ENCODE data around the gene TRERF1. TPM values are rescaled to one million over a fixed set of nuclear protein-coding genes. Genes with fewer than 3 reads are reported as not detected.
"Not testable (repeated sequence)": the region's sequence is repeated elsewhere in the genome, so short reads cannot be mapped to it uniquely, and the experiment has no call there.

TRERF1 gene
- total and polyA plus RNA-seq, 2 experiments from 2014 or later: 11.2 to 20.6 TPM

DNA sequence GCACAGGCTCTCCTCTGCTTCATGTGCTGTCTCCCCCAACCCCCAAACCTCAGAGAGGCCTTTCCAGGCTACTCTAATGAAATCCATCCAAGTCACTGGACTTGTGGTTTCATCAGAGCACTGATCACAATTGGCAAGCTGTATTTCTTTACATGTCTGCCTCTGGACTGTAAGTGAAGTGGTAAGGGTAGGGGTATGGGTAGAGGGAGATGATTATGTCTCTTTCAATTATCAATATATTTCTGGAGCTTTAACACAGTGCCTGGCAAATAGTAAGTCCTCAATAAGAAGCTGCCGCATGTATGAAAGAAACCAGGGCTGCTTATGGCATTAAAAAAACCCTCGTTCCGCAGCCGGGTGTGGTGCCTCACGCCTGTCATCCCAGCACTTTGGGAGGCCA is 5.4 kb downstream of the TRERF1 start (continued):
- TF ChIP-seq, protein P1, sequence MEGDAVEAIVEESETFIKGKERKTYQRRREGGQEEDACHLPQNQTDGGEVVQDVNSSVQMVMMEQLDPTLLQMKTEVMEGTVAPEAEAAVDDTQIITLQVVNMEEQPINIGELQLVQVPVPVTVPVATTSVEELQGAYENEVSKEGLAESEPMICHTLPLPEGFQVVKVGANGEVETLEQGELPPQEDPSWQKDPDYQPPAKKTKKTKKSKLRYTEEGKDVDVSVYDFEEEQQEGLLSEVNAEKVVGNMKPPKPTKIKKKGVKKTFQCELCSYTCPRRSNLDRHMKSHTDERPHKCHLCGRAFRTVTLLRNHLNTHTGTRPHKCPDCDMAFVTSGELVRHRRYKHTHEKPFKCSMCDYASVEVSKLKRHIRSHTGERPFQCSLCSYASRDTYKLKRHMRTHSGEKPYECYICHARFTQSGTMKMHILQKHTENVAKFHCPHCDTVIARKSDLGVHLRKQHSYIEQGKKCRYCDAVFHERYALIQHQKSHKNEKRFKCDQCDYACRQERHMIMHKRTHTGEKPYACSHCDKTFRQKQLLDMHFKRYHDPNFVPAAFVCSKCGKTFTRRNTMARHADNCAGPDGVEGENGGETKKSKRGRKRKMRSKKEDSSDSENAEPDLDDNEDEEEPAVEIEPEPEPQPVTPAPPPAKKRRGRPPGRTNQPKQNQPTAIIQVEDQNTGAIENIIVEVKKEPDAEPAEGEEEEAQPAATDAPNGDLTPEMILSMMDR (conservative IDR thresholded peaks at IDR 0.05; ENCODE audit: low read depth in 2 of 2): no peak

DNA sequence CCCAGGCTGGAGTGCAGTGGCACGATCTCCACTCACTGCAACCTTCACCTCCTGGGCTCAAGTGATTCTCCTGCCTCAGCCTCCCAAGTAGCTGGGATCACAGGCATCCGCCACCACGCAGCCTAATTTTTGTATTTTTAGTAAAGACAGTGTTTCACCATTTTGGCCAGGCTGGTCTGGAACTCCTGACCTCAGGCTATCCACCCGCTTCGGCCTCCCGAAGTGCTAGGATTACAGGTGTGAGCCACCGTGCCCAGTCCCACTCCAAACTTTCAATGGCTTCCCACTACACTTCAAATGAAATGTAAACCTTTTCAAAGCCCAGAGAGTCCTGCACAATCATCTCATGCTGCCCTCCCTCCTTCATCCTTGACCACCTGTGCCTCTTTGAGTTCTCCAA is 5.8 kb downstream of the TRERF1 start:
- peaks cover 85% of the 10 kb centered on the region for H3K4me1 ChIP-seq (ENCODE audit: insufficient read depth)

DNA sequence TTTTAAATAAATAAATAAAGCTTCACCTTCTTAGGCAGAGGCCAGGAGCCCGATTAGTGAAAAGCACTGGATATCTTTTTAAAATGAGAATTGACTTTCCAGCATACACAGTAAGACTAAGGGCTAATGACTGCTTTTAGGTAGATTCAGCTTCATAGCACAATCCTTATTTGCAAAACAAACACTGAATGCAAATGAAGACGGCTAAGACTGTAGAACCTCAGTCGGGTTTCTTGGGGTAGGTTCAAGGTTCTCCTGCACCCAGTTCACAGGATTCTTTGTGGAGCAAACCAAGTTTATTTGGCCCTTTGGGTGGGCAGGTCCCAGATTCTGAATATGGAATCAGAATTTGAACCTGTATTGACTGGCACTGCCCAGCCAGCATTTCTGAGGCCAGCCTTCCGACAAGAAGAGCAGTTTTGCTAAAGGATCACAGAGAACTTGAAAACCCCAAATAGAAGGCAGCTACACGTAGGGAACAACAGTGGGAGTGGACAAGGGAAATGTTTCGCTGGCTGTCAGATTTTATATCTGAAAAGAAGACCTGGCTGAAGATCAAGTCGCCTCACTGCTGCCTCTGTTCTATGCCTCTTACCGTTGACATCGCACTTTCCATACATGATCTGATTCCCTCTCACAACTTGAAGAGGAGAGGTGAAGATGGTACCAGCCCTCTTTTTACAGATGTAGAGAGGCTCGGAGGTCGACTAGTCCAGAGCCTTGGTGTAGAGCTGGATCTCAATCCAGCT is 8.2 kb downstream of the TRERF1 start:
- H3K27me3 Mint-ChIP-seq (ENCODE audit: insufficient read depth, low read depth, poor library complexity): peaks cover 24% of the 10 kb centered on the region
- peak overlapping the region; percentile 48 for H3K4me3 Mint-ChIP-seq
- H3K4me1 Mint-ChIP-seq: peaks cover 90% of the 10 kb centered on the region
- peaks cover 16% of the 10 kb centered on the region for H3F3A ChIP-seq (replicated peaks; ENCODE audit: low read depth)
- H4K20me1 ChIP-seq (replicated peaks; ENCODE audit: insufficient read depth): peaks cover 11% of the 10 kb centered on the region
- no peaks in the 10 kb centered on the region for H3K9me2 ChIP-seq (ENCODE audit: insufficient read depth)
- no peaks in the 10 kb centered on the region for H3K27me3 ChIP-seq (ENCODE audit: insufficient read depth)
- H3K27ac Mint-ChIP-seq: peak overlapping the region; percentile 84; the same call in 1 of the 2 replicates
- no peaks in the 10 kb centered on the region for H3K36me3 ChIP-seq (ENCODE audit: insufficient read depth)
- H3K27ac ChIP-seq (ENCODE audit: low read depth): peak overlapping the region; percentile 97
- no peaks in the 10 kb centered on the region; the same call in 2 of the 3 replicates for H3K9me3 Mint-ChIP-seq
- ATAC-seq: peak; percentile 19
- peaks cover 31% of the 10 kb centered on the region for H3K36me3 Mint-ChIP-seq (ENCODE audit: low read depth)
- H3K4me2 ChIP-seq: peak overlapping the region; percentile 74
- no peak for DNase-seq (ENCODE audit: low spot score)
- H3K4me1 ChIP-seq (ENCODE audit: insufficient read depth): peaks cover 91% of the 10 kb centered on the region
- TF ChIP-seq JUNB (IDR thresholded peaks at IDR 0.05; ENCODE audit: unreplicated experiment) (no peak), ZNF331 (CRISPR knock-in tag; IDR thresholded peaks at IDR 0.05; ENCODE audit: low read depth) (no peak), NANOG (IDR thresholded peaks at IDR 0.05; ENCODE audit: borderline replicate concordance) (0 out of 2 replicates have a peak, but pooled peaks have one; percentile 15)
- TF ChIP-seq, protein P2, sequence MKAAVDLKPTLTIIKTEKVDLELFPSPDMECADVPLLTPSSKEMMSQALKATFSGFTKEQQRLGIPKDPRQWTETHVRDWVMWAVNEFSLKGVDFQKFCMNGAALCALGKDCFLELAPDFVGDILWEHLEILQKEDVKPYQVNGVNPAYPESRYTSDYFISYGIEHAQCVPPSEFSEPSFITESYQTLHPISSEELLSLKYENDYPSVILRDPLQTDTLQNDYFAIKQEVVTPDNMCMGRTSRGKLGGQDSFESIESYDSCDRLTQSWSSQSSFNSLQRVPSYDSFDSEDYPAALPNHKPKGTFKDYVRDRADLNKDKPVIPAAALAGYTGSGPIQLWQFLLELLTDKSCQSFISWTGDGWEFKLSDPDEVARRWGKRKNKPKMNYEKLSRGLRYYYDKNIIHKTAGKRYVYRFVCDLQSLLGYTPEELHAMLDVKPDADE (IDR thresholded peaks at IDR 0.05): no peak
- TF ChIP-seq, protein P3, sequence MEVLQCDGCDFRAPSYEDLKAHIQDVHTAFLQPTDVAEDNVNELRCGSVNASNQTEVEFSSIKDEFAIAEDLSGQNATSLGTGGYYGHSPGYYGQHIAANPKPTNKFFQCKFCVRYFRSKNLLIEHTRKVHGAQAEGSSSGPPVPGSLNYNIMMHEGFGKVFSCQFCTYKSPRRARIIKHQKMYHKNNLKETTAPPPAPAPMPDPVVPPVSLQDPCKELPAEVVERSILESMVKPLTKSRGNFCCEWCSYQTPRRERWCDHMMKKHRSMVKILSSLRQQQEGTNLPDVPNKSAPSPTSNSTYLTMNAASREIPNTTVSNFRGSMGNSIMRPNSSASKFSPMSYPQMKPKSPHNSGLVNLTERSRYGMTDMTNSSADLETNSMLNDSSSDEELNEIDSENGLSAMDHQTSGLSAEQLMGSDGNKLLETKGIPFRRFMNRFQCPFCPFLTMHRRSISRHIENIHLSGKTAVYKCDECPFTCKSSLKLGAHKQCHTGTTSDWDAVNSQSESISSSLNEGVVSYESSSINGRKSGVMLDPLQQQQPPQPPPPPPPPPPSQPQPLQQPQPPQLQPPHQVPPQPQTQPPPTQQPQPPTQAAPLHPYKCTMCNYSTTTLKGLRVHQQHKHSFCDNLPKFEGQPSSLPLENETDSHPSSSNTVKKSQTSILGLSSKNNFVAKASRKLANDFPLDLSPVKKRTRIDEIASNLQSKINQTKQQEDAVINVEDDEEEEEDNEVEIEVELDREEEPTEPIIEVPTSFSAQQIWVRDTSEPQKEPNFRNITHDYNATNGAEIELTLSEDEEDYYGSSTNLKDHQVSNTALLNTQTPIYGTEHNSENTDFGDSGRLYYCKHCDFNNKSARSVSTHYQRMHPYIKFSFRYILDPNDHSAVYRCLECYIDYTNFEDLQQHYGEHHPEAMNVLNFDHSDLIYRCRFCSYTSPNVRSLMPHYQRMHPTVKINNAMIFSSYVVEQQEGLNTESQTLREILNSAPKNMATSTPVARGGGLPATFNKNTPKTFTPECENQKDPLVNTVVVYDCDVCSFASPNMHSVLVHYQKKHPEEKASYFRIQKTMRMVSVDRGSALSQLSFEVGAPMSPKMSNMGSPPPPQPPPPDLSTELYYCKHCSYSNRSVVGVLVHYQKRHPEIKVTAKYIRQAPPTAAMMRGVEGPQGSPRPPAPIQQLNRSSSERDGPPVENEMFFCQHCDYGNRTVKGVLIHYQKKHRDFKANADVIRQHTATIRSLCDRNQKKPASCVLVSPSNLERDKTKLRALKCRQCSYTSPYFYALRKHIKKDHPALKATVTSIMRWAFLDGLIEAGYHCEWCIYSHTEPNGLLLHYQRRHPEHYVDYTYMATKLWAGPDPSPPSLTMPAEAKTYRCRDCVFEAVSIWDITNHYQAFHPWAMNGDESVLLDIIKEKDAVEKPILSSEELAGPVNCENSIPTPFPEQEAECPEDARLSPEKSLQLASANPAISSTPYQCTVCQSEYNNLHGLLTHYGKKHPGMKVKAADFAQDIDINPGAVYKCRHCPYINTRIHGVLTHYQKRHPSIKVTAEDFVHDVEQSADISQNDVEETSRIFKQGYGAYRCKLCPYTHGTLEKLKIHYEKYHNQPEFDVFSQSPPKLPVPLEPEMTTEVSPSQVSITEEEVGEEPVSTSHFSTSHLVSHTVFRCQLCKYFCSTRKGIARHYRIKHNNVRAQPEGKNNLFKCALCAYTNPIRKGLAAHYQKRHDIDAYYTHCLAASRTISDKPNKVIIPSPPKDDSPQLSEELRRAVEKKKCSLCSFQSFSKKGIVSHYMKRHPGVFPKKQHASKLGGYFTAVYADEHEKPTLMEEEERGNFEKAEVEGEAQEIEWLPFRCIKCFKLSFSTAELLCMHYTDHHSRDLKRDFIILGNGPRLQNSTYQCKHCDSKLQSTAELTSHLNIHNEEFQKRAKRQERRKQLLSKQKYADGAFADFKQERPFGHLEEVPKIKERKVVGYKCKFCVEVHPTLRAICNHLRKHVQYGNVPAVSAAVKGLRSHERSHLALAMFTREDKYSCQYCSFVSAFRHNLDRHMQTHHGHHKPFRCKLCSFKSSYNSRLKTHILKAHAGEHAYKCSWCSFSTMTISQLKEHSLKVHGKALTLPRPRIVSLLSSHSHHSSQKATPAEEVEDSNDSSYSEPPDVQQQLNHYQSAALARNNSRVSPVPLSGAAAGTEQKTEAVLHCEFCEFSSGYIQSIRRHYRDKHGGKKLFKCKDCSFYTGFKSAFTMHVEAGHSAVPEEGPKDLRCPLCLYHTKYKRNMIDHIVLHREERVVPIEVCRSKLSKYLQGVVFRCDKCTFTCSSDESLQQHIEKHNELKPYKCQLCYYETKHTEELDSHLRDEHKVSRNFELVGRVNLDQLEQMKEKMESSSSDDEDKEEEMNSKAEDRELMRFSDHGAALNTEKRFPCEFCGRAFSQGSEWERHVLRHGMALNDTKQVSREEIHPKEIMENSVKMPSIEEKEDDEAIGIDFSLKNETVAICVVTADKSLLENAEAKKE (CRISPR knock-in tag; IDR thresholded peaks at IDR 0.05): peak; percentile 83; the same call in 1 of the 2 replicates
- peak overlapping the region; percentile 45 for H3K4me3 ChIP-seq
- H2AFZ ChIP-seq: no peak overlapping the region
- H3K79me2 ChIP-seq (replicated peaks; ENCODE audit: insufficient read depth): peaks cover 94% of the 10 kb centered on the region

More for the DNA sequence above, 5.8 kb downstream of the TRERF1 start:
- not testable (repeated sequence) for H2AFZ ChIP-seq; H3K4me3 Mint-ChIP-seq; H3K9me3 Mint-ChIP-seq; H3K4me3 ChIP-seq; H3K9me2 ChIP-seq (ENCODE audit: insufficient read depth); ATAC-seq; H3K36me3 ChIP-seq (ENCODE audit: insufficient read depth); DNase-seq (ENCODE audit: low spot score); H3K27me3 ChIP-seq (ENCODE audit: insufficient read depth)
- peak overlapping the region; percentile 40; the same call in 1 of the 2 replicates for H3K4me2 ChIP-seq
- H3F3A ChIP-seq (replicated peaks; ENCODE audit: low read depth): peaks cover 11% of the 10 kb centered on the region
- H3K27ac ChIP-seq (ENCODE audit: low read depth): 0 out of 2 replicates have a peak overlapping the region, but pooled peaks have one; percentile 7
- Mint-ChIP-seq H3K27ac (peak overlapping the region; percentile 39; the same call in 1 of the 2 replicates), H3K27me3 (ENCODE audit: insufficient read depth, low read depth, poor library complexity) (peaks cover 17% of the 10 kb centered on the region), H3K36me3 (ENCODE audit: low read depth) (peaks cover 29% of the 10 kb centered on the region), H3K4me1 (peaks cover 82% of the 10 kb centered on the region)
- H4K20me1 ChIP-seq (replicated peaks; ENCODE audit: insufficient read depth): peaks cover 16% of the 10 kb centered on the region
- peaks cover 95% of the 10 kb centered on the region for H3K79me2 ChIP-seq (replicated peaks; ENCODE audit: insufficient read depth)

Data from GM23338 (cell line).